Measurements from ENCODE around the gene ARL14EPL. TPM values are rescaled to one million over a fixed set of nuclear protein-coding genes. Genes with fewer than 3 reads are reported as not detected.

The ARL14EPL gene
- total RNA-seq, 2 experiments from 2014 or later: not detected

Other genes starting within 250 kb of the ARL14EPL start
- under 1 TPM; 0.18 to 0.22 TPM for gene CDO1, start 215.8 kb upstream of the ARL14EPL start, total RNA-seq
- gene ATG12, start 190.9 kb upstream of the ARL14EPL start, total RNA-seq: 10 to 100 TPM; 37.2 to 37.8 TPM
- 100 to 1,000 TPM; 102 to 107 TPM for gene AP3S1, start 190.5 kb upstream of the ARL14EPL start, total RNA-seq
- gene LVRN, start 70.0 kb upstream of the ARL14EPL start, total RNA-seq: under 1 TPM; 0.27 to 0.29 TPM
- 10 to 100 TPM; 16.7 to 20.8 TPM for gene COMMD10, start 52.6 kb downstream of the ARL14EPL start, total RNA-seq